ENCODE measurements around the gene CHML. TPM values are rescaled to one million over a fixed set of nuclear protein-coding genes. Genes with fewer than 3 reads are reported as not detected.
"Not testable (repeated sequence)": the region's sequence is repeated elsewhere in the genome, so short reads cannot be mapped to it uniquely, and the experiment has no call there.

Gene CHML
- total RNA-seq, 2 donors from 2014 or later, result 8.0 to 12.4 TPM

DNA sequence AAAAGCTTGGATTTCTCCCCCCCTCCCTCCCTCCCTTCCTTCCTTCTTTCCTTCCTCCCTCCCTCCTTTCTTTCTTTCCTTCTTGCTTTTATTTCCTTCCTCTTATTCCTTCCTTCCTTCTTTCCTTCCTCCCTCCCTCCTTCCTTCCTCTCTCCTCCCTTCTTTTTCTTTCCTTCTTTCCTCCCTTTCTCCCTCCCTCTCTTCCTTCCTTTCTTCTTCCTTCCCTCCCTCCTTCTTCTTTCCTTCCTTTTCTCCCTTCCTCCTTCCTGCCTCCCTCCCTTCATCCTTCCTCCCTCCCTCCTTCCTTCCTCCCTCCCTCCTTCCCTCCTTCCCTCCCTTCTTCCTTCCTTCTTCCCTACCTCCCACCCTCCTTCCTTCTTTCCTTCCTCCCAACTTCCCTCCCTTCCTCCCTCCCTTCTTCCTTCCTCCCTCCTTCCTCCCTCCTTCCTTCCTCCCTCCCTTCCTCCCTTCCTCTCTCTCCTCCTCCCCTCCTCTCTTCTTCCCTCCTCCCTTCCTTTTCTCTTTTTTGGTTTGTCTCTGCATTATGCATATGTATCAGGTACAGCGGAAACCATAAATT lies 34.7 kb upstream of the CHML start:
- H3K4me3 ChIP-seq, result no peak overlapping the region
- no peaks in the 10 kb centered on the region for H3K4me1 ChIP-seq (ENCODE audit: control insufficient read depth in 1 of 2, low read depth in 2 of 2)
- ATAC-seq (ENCODE audit: insufficient number of reproducible peaks, low FRiP score, low read depth), result no peak
- no peak overlapping the region for H3K27ac ChIP-seq
- no peaks in the 10 kb centered on the region for H3K36me3 ChIP-seq
- TF ChIP-seq, protein P1, sequence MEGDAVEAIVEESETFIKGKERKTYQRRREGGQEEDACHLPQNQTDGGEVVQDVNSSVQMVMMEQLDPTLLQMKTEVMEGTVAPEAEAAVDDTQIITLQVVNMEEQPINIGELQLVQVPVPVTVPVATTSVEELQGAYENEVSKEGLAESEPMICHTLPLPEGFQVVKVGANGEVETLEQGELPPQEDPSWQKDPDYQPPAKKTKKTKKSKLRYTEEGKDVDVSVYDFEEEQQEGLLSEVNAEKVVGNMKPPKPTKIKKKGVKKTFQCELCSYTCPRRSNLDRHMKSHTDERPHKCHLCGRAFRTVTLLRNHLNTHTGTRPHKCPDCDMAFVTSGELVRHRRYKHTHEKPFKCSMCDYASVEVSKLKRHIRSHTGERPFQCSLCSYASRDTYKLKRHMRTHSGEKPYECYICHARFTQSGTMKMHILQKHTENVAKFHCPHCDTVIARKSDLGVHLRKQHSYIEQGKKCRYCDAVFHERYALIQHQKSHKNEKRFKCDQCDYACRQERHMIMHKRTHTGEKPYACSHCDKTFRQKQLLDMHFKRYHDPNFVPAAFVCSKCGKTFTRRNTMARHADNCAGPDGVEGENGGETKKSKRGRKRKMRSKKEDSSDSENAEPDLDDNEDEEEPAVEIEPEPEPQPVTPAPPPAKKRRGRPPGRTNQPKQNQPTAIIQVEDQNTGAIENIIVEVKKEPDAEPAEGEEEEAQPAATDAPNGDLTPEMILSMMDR (IDR thresholded peaks at IDR 0.05), result no peak
- no peak for DNase-seq (ENCODE audit: low spot score)
- H3K9me3 ChIP-seq, result no peaks in the 10 kb centered on the region
- H3K27me3 ChIP-seq (replicated peaks; ENCODE audit: insufficient read depth), result no peaks in the 10 kb centered on the region

DNA sequence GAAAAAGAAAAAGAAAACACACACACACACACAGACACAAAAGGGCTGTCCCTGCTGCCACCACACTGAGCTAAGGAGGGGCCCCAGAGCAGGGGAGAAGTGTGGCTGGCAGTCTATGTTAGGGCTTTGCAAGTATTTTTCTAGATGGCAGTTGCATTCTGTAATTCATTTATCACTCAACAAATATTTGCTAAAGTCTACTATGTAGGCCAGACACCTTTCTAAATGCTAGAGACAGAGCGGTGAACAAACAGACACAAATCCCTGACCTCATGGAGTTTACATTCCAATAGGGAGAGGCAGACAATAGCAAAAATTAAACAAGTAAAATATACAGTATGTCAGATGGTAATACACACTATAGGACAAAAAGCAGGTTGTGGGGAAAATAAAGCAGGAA lies 32.1 kb upstream of the CHML start:
- TF ChIP-seq, protein P1 (IDR thresholded peaks at IDR 0.05), result no peak
- H3K4me3 ChIP-seq, result no peak overlapping the region
- ATAC-seq (ENCODE audit: insufficient number of reproducible peaks, low FRiP score, low read depth) (no peak), DNase-seq (ENCODE audit: low spot score) (no peak)
- H3K4me1 ChIP-seq (ENCODE audit: control insufficient read depth in 1 of 2, low read depth in 2 of 2), result no peaks in the 10 kb centered on the region
- H3K27ac ChIP-seq, result no peak overlapping the region
- no peaks in the 10 kb centered on the region for H3K27me3 ChIP-seq (replicated peaks; ENCODE audit: insufficient read depth)
- H3K9me3 ChIP-seq, result no peaks in the 10 kb centered on the region
- no peaks in the 10 kb centered on the region for H3K36me3 ChIP-seq

DNA sequence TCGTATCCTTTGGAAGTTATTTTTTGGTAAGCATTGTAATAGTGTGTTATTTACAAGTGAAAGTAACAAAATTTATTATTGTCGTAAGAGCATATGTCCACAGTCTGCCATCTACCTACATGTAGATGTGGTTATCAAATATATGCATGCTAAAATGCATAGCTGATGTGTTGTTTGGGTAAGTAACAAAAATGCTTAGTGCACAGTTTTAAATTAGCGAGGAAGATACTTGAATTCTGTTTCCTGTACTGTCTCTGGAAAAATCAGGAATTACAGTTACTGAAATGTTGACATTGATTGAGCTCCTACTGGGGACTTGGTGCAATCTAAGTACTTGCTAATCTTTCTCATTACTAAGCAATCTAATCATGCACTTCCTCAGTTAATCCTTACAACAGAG lies 26.2 kb upstream of the CHML start:
- no peak overlapping the region for H3K27ac ChIP-seq
- no peaks in the 10 kb centered on the region for H3K9me3 ChIP-seq
- no peaks in the 10 kb centered on the region for H3K4me1 ChIP-seq (ENCODE audit: control insufficient read depth in 1 of 2, low read depth in 2 of 2)
- H3K27me3 ChIP-seq (replicated peaks; ENCODE audit: insufficient read depth), result no peaks in the 10 kb centered on the region
- no peak for ATAC-seq (ENCODE audit: insufficient number of reproducible peaks, low FRiP score, low read depth)
- TF ChIP-seq, protein P1 (IDR thresholded peaks at IDR 0.05), result no peak
- no peaks in the 10 kb centered on the region for H3K36me3 ChIP-seq
- no peak for DNase-seq (ENCODE audit: low spot score)
- no peak overlapping the region for H3K4me3 ChIP-seq

DNA sequence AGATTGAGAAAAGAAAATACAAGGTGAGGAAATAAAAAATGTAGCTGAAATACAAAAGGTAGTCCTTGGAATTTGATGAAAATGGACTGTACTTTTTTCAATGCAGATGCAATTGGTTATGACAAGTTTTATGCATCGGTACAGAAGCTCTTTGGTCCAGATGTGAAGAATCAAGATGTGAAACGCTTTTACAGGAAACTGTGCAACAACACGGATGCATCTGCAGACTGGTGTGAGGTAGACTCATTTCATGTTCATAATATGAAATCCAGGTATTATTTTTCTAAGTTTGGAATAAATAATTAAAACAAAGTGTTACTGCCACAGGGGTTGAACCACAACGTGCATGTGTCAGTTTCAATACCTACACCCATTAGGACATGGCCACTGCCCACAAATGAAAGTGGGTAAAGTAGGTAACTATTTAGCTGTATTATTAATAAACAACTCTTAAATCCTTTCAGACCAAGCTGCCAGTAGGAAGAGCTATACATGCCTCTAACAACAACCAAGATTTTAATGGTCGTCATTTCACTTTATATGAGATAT lies 20.3 kb upstream of the CHML start:
- Histone ChIP-seq H3K36me3 (no peaks in the 10 kb centered on the region), H3K9me3 (no peaks in the 10 kb centered on the region), H3K27me3 (replicated peaks; ENCODE audit: insufficient read depth) (no peaks in the 10 kb centered on the region), H3K4me3 (no peak overlapping the region), H3K4me1 (ENCODE audit: control insufficient read depth in 1 of 2, low read depth in 2 of 2) (no peaks in the 10 kb centered on the region), H3K27ac (no peak overlapping the region)
- no peak for ATAC-seq (ENCODE audit: insufficient number of reproducible peaks, low FRiP score, low read depth)
- TF ChIP-seq, protein P1 (IDR thresholded peaks at IDR 0.05), result no peak
- DNase-seq (ENCODE audit: low spot score), result no peak

DNA sequence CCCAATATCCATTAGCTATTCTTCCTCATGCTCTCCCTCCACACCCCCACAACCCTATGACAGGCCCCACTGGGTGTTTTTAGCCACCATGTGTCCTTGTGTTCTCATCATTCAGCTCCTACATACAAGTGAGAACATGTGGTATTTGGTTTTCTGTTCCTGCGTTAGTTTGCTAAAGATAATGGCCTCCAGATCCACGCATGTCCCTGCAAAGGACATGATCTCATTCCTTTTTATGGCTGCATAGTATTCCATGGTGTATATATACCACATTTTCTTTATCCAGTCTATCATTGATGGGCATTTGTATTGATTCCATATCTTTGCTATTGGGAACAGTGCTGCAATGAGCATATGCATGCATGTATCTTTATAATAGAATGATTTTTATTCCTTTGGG lies 18.8 kb upstream of the CHML start:
- not testable (repeated sequence) for H3K4me1 ChIP-seq (ENCODE audit: control insufficient read depth in 1 of 2, low read depth in 2 of 2); DNase-seq (ENCODE audit: low spot score); H3K36me3 ChIP-seq; H3K4me3 ChIP-seq; ATAC-seq (ENCODE audit: insufficient number of reproducible peaks, low FRiP score, low read depth); H3K27ac ChIP-seq; H3K9me3 ChIP-seq; H3K27me3 ChIP-seq (replicated peaks; ENCODE audit: insufficient read depth)
